Prostate gland (tissue), 2 donors: ENCODE results near the gene CTIF.

Experiments
- POLR2AphosphoS5 ChIP-seq: sonication (generic); formaldehyde crosslinking; IDR thresholded peaks from one replicate; pipeline ENCODE4 v1.6.1; 2017; ENCODE audit warnings: antibody characterized with exemption
- TF ChIP-seq, protein P1 (sequence below), 4 experiments: fragments of 200-600 bp in 2 of 4; fragments of 450-650 bp in 2 of 4; sonication (generic) in 2 of 4; IDR thresholded peaks; 1 replicate in 3 of 4; 2 replicates in 1 of 4; pipeline ENCODE4 v1.5.1; 2016 to 2019; ENCODE audit warnings: antibody characterized with exemption in 4 of 4, mild to moderate bottlenecking in 2 of 4, moderate library complexity in 2 of 4

GRCh38 chr18:48697441-48697840 is 158.6 kb downstream of the CTIF start:
- TF ChIP-seq, protein P1, sequence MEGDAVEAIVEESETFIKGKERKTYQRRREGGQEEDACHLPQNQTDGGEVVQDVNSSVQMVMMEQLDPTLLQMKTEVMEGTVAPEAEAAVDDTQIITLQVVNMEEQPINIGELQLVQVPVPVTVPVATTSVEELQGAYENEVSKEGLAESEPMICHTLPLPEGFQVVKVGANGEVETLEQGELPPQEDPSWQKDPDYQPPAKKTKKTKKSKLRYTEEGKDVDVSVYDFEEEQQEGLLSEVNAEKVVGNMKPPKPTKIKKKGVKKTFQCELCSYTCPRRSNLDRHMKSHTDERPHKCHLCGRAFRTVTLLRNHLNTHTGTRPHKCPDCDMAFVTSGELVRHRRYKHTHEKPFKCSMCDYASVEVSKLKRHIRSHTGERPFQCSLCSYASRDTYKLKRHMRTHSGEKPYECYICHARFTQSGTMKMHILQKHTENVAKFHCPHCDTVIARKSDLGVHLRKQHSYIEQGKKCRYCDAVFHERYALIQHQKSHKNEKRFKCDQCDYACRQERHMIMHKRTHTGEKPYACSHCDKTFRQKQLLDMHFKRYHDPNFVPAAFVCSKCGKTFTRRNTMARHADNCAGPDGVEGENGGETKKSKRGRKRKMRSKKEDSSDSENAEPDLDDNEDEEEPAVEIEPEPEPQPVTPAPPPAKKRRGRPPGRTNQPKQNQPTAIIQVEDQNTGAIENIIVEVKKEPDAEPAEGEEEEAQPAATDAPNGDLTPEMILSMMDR (IDR thresholded peaks at IDR 0.05) = no peak
- no peak for TF ChIP-seq POLR2AphosphoS5
